Common myeloid progenitor, CD34-positive (primary cell): ENCODE data around the gene TMEM51.

Source experiments
- CTCF ChIA-PET: fragments of 350-600 bp; sonication (Branson Sonifier 250); formaldehyde crosslinking; loops from one replicate; lab custom pipeline; 2021; ENCODE audit warnings: antibody characterized with exemption; lab: Charles Lee
- POLR2A ChIA-PET: fragments of 350-600 bp; sonication (Branson Sonifier 250); formaldehyde crosslinking; loops from one replicate; lab custom pipeline; 2021; ENCODE audit warnings: antibody characterized with exemption; lab: Charles Lee
- DNase-seq, 3 donors: peaks; one replicate each; pipeline versions ENCODE4 v3.0.0 to v3.0.0-alpha.2; 2013
- H3K27ac ChIP-seq, 2 experiments: 1 replicate in 1 of 2; 2 replicates in 1 of 2; pipeline ENCODE4 v1.7.0; 2013; ENCODE audit warnings: inconsistent platforms in 2 of 2, low read length in 2 of 2, mild to moderate bottlenecking in 2 of 2, low read depth in 1 of 2, moderate library complexity in 1 of 2; ENCODE audit not compliant: severe bottlenecking in 2 of 2, insufficient read depth in 1 of 2, poor library complexity in 1 of 2
- H3K27me3 ChIP-seq, 5 experiments: replicated peaks in 2 of 5; 1 replicate in 3 of 5; 2 replicates in 2 of 5; pipeline versions ENCODE4 v1.6.1 to v1.7.0; 2013; ENCODE audit warnings: low read length in 4 of 5, mild to moderate bottlenecking in 2 of 5, moderate library complexity in 2 of 5, inconsistent platforms in 1 of 5; ENCODE audit not compliant: insufficient read depth in 5 of 5, control insufficient read depth in 4 of 5
- H3K36me3 ChIP-seq, 4 experiments: 1 replicate in 2 of 4; 2 replicates in 2 of 4; pipeline versions ENCODE4 v1.6.1 to v1.7.0; 2013; ENCODE audit warnings: low read length in 3 of 4, control low read depth in 1 of 4, mild to moderate bottlenecking in 1 of 4; ENCODE audit not compliant: control insufficient read depth in 4 of 4, insufficient read depth in 4 of 4
- H3K4me1 ChIP-seq, 4 experiments: 1 replicate in 3 of 4; 2 replicates in 1 of 4; pipeline versions ENCODE4 v1.6.1 to v1.7.1; 2013; ENCODE audit warnings: low read length in 3 of 4, mild to moderate bottlenecking in 3 of 4, control low read depth in 1 of 4, inconsistent platforms in 1 of 4, moderate library complexity in 1 of 4; ENCODE audit not compliant: control insufficient read depth in 4 of 4, insufficient read depth in 4 of 4; ENCODE audit errors: control extremely low read depth in 1 of 4
- H3K4me3 ChIP-seq, 7 experiments: 1 replicate in 4 of 7; 2 replicates in 3 of 7; pipeline versions ENCODE4 v1.5.1 to v1.7.0; 2013; ENCODE audit warnings: mild to moderate bottlenecking in 7 of 7, low read length in 6 of 7, moderate library complexity in 6 of 7, inconsistent platforms in 2 of 7, low read depth in 2 of 7, control low read depth in 1 of 7; ENCODE audit not compliant: insufficient read depth in 4 of 7, control insufficient read depth in 1 of 7; ENCODE audit errors: extremely low read depth in 1 of 7
- H3K9me3 ChIP-seq, 5 experiments: 1 replicate in 4 of 5; 2 replicates in 1 of 5; pipeline versions ENCODE4 v1.6.1 to v1.7.1; 2013; ENCODE audit warnings: low read length in 4 of 5, mild to moderate bottlenecking in 2 of 5, inconsistent platforms in 1 of 5, low read depth in 1 of 5, moderate library complexity in 1 of 5; ENCODE audit not compliant: control insufficient read depth in 4 of 5, insufficient read depth in 2 of 5; ENCODE audit errors: control extremely low read depth in 1 of 5
- WGBS: methylation state at CpG from one replicate; pipeline ENCODE4 v1.1.5; 2013; ENCODE audit not compliant: insufficient coverage; 5-methylcytosine and 5-hydroxymethylcytosine counted together

The TMEM51 gene

GRCh38 chr1:15225461-15225860 lies 71.9 kb downstream of the TMEM51 start:
- H3K4me1 ChIP-seq = peaks cover 0 to 16% (median 11%) of the 10 kb centered on the region in 4 experiments
- no peaks in the 10 kb centered on the region for H3K9me3 ChIP-seq
- H3K27me3 ChIP-seq = no peaks in the 10 kb centered on the region
- H3K36me3 ChIP-seq = peaks cover 0 to 2% (median 0%) of the 10 kb centered on the region in 4 experiments
- CTCF ChIA-PET = interaction anchor here (0.6 to 1.1 kb wide), 2 partner anchors 11 kb away, joined by 3 read pairs; no protein-coding TSS in a partner anchor
- no peak overlapping the region for H3K4me3 ChIP-seq
- WGBS = 98% methylated on average over 4 of the region's 4 CpGs
- H3K27ac ChIP-seq = no peak overlapping the region
- POLR2A ChIA-PET = no interaction called here
- no peak for DNase-seq

DNA sequence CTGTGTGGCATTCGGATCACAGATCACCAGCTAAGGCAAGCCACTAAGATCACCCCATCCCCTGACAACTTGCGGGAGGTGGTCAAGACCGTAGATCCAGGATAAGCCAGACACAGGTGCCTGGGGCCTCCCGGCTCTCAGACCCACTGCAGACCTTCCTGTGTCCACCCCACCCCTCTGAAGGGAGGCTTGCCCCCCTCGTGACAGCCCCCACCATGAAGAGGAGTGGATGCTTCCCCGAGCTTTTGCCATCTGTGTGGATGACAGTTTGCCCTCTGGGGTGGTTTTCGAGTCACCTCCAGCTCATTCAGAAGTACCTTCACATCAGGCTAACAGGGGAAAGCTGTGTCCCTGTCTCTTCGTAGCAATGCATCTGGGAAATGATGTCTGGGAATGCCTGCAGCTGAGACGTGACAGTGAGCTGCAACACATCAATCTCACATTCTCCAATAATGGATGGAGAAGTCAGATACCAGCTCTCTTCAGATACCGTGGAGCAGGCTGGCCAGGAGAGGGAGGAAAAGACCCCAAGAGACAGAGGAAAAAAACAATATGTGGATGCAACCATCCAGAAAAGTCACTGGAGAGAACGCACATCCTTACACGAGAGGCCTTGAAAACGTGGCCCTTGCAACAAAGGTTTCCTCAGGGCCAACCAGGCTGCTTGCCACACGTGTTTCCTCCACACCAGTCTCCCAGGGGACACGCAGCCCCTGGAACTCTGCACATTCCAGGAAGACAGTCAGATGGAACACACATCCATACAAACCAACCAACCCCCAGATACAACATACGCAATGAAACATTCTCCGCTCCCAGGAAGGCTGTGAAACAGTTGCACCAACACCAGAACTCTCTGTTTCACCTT lies 73.1 kb downstream of the TMEM51 start:
- Histone ChIP-seq H3K27me3 (no peaks in the 10 kb centered on the region), H3K9me3 (no peaks in the 10 kb centered on the region), H3K4me1 (peaks cover 0 to 16% (median 11%) of the 10 kb centered on the region in 4 experiments), H3K4me3 (no peak overlapping the region), H3K27ac (no peak overlapping the region), H3K36me3 (no peaks in the 10 kb centered on the region)
- no peak for DNase-seq
- ChIA-PET POLR2A (no interaction called here), CTCF (interaction anchor here (0.6 kb wide), 1 partner anchor 10 kb away, joined by 3 read pairs; no protein-coding TSS in a partner anchor)
- 95% methylated on average over 11 of the region's 17 CpGs for WGBS

GRCh38 chr1:15229707-15230131 lies 76.2 kb downstream of the TMEM51 start:
- H3K36me3 ChIP-seq = no peaks in the 10 kb centered on the region
- H3K9me3 ChIP-seq = no peaks in the 10 kb centered on the region
- whole genome bisulfite sequencing = 90% methylated on average over 2 of the region's 4 CpGs
- CTCF ChIA-PET = interaction anchor here (1.1 kb wide), 1 partner anchor 17 kb away, joined by 3 read pairs; the partner anchor contains the start of gene FHAD1
- no peak overlapping the region for H3K27ac ChIP-seq
- no peak for DNase-seq
- H3K4me1 ChIP-seq = peaks cover 0 to 2% (median 1%) of the 10 kb centered on the region in 4 experiments
- no peak overlapping the region for H3K4me3 ChIP-seq
- POLR2A ChIA-PET = no interaction called here
- no peaks in the 10 kb centered on the region for H3K27me3 ChIP-seq

GRCh38 chr1:15231714-15232201 lies 78.2 kb downstream of the TMEM51 start:
- Histone ChIP-seq H3K4me1 (no peaks in the 10 kb centered on the region), H3K36me3 (no peaks in the 10 kb centered on the region), H3K27ac (no peak overlapping the region), H3K27me3 (no peaks in the 10 kb centered on the region), H3K9me3 (no peaks in the 10 kb centered on the region), H3K4me3 (no peak overlapping the region)
- DNase-seq = peak in 1 of 3 donors; percentile 30
- CTCF ChIA-PET = interaction anchor here (1.0 kb wide), 2 partner anchors 12 to 23 kb away, joined by 3 to 4 read pairs; no protein-coding TSS in a partner anchor
- POLR2A ChIA-PET = no interaction called here
- WGBS = 100% methylated on average over 3 of the region's 5 CpGs

DNA sequence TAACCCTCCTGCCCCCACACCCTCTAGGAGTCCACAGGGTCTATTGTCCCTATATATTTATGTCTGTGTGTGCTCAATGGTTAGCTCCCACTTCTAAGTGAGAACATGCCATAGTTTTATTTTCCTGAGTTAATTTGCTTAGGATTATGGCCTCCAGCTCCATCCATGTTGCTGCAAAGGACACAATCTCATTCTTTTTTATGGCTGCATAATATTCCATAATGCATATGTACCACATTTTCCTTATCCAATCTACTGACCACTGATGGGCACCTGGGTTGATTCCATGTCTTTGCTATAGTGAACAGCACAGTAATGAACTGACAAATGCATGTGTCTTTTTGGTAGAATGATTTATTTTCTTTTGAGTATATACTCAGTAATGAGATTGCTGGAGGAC lies 80.1 kb downstream of the TMEM51 start:
- H3K27ac ChIP-seq = no peak overlapping the region
- POLR2A ChIA-PET = no interaction called here
- CTCF ChIA-PET = interaction anchor here (0.7 to 1.3 kb wide), 4 partner anchors 11 to 157 kb away, joined by 3 to 4 read pairs (median 4); no protein-coding TSS in a partner anchor
- H3K9me3 ChIP-seq = no peaks in the 10 kb centered on the region
- H3K4me3 ChIP-seq = no peak overlapping the region
- DNase-seq = no peak
- H3K4me1 ChIP-seq = no peaks in the 10 kb centered on the region
- H3K27me3 ChIP-seq = no peaks in the 10 kb centered on the region
- H3K36me3 ChIP-seq = no peaks in the 10 kb centered on the region

DNA sequence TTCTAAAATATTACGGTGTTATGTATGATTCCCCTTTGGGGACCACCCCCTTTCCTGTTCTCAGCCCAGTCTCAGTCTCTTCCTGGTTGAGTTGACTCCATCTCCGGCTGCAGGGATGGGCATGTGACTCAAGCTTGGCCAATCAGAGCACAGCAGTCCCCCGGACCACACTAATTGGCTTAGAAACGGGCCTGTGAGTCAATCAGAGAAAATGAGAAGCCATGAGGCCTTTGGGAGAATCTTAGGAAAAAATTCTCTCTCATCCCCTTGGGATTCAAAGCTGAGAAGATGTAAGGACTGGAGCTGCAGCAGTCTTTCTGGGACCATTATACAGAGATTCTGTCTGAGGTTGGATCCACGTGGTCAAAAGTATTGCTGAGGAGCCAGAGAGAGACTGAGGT lies 82.8 kb downstream of the TMEM51 start:
- no peak overlapping the region for H3K27ac ChIP-seq
- POLR2A ChIA-PET = no interaction called here
- DNase-seq = no peak
- H3K27me3 ChIP-seq = peaks cover 0 to 4% (median 0%) of the 10 kb centered on the region in 5 experiments
- no peaks in the 10 kb centered on the region for H3K36me3 ChIP-seq
- no peak overlapping the region for H3K4me3 ChIP-seq
- CTCF ChIA-PET = interaction anchor here (1.1 kb wide), 1 partner anchor 10 kb away, joined by 3 read pairs; no protein-coding TSS in a partner anchor
- WGBS = 79% methylated on average over 4 of the region's 5 CpGs
- no peaks in the 10 kb centered on the region for H3K4me1 ChIP-seq
- H3K9me3 ChIP-seq = no peaks in the 10 kb centered on the region

GRCh38 chr1:15236746-15237145 lies 83.2 kb downstream of the TMEM51 start:
- no peaks in the 10 kb centered on the region for H3K9me3 ChIP-seq
- WGBS = 93% methylated on average over 9 of the region's 9 CpGs
- ChIA-PET POLR2A (no interaction called here), CTCF (interaction anchor here (1.1 kb wide), 1 partner anchor 11 kb away, joined by 3 read pairs; no protein-coding TSS in a partner anchor)
- no peak overlapping the region for H3K4me3 ChIP-seq
- peaks cover 0 to 4% (median 0%) of the 10 kb centered on the region in 5 experiments for H3K27me3 ChIP-seq
- no peak overlapping the region for H3K27ac ChIP-seq
- no peaks in the 10 kb centered on the region for H3K4me1 ChIP-seq
- no peak for DNase-seq
- H3K36me3 ChIP-seq = no peaks in the 10 kb centered on the region
